ENCODE results near the gene USP43.
"Not testable (repeated sequence)": the region's sequence is repeated elsewhere in the genome, so short reads cannot be mapped to it uniquely, and the experiment has no call there.

GRCh38 chr17:9663511-9663910 is 18.2 kb downstream of the USP43 start:
- TF ChIP-seq, protein P1, sequence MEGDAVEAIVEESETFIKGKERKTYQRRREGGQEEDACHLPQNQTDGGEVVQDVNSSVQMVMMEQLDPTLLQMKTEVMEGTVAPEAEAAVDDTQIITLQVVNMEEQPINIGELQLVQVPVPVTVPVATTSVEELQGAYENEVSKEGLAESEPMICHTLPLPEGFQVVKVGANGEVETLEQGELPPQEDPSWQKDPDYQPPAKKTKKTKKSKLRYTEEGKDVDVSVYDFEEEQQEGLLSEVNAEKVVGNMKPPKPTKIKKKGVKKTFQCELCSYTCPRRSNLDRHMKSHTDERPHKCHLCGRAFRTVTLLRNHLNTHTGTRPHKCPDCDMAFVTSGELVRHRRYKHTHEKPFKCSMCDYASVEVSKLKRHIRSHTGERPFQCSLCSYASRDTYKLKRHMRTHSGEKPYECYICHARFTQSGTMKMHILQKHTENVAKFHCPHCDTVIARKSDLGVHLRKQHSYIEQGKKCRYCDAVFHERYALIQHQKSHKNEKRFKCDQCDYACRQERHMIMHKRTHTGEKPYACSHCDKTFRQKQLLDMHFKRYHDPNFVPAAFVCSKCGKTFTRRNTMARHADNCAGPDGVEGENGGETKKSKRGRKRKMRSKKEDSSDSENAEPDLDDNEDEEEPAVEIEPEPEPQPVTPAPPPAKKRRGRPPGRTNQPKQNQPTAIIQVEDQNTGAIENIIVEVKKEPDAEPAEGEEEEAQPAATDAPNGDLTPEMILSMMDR (IDR thresholded peaks at IDR 0.05): not testable (repeated sequence)
- TF ChIP-seq EZH2 (IDR thresholded peaks at IDR 0.05): not testable (repeated sequence)

Measured in neural progenitor cell (in vitro differentiated cells).